Left forelimb (tissue), 1 donor: ENCODE data around the gene ERICH4.
"Not testable (repeated sequence)": the region's sequence is repeated elsewhere in the genome, so short reads cannot be mapped to it uniquely, and the experiment has no call there.

Source experiments
- DNase-seq: peaks from one replicate; pipeline ENCODE4 v3.0.0-alpha.2; 2018; ENCODE audit warnings: low spot score

The ERICH4 gene

GRCh38 chr19:41478875-41479756, 36.2 kb downstream of the ERICH4 start:
- no peak for DNase-seq

GRCh38 chr19:41479757-41480191, 36.8 kb downstream of the ERICH4 start:
- DNase-seq: no peak

- no peak for DNase-seq
Measured at GRCh38 chr19:41480336-41480735, 37.4 kb downstream of the ERICH4 start.

GRCh38 chr19:41484822-41485221, 41.9 kb downstream of the ERICH4 start:
- DNase-seq: no peak

- not testable (repeated sequence) for DNase-seq
Measured at GRCh38 chr19:41486953-41487352, 44.0 kb downstream of the ERICH4 start.

GRCh38 chr19:41492843-41493242, 49.9 kb downstream of the ERICH4 start:
- DNase-seq: no peak
